Activated CD8-positive, alpha-beta T cell treated with anti-CD3 and anti-CD28 coated beads, Interleukin-2, amount 10 ng/mL, durations not matched to agents 7 days and 5 days (primary cell): ENCODE results near the gene NR0B2. TPM values are rescaled to one million over a fixed set of nuclear protein-coding genes. Genes with fewer than 3 reads are reported as not detected.
"Not testable (repeated sequence)": the region's sequence is repeated elsewhere in the genome, so short reads cannot be mapped to it uniquely, and the experiment has no call there.

Experiments used
- ATAC-seq: fragments of 150-1000 bp; cut with Tn5 transposase; one replicate; pipeline ENCODE4 v1.10.0; 2021; ENCODE audit warnings: moderate library complexity
- CTCF ChIA-PET: fragments of 350-600 bp; sonication (Branson Sonifier 250); formaldehyde crosslinking; loops from one replicate; lab custom pipeline; 2021; ENCODE audit warnings: antibody characterized with exemption; lab: Charles Lee
- POLR2A ChIA-PET: fragments of 350-600 bp; sonication (Branson Sonifier 250); formaldehyde crosslinking; loops from one replicate; lab custom pipeline; 2021; ENCODE audit warnings: antibody characterized with exemption; lab: Charles Lee
- DNase-seq: peaks from one replicate; pipeline ENCODE4 v3.0.0-alpha.2; 2020
- H3K27ac Mint-ChIP-seq: one replicate; pipeline ENCODE4 v1.8.0; 2021; ENCODE audit warnings: mild to moderate bottlenecking, mixed read lengths
- H3K27me3 Mint-ChIP-seq: one replicate; pipeline ENCODE4 v1.8.0; 2021; ENCODE audit warnings: low read depth, mixed read lengths
- H3K36me3 Mint-ChIP-seq: one replicate; pipeline ENCODE4 v1.8.0; 2021; ENCODE audit warnings: low read depth, mixed read lengths
- H3K4me1 Mint-ChIP-seq: one replicate; pipeline ENCODE4 v1.8.0; 2021; ENCODE audit warnings: low read depth, mixed read lengths
- H3K4me3 Mint-ChIP-seq: one replicate; pipeline ENCODE4 v1.8.0; 2021; ENCODE audit warnings: mild to moderate bottlenecking, mixed read lengths
- H3K9me3 Mint-ChIP-seq: one replicate; pipeline ENCODE4 v1.8.0; 2022; ENCODE audit warnings: mixed read lengths; ENCODE audit not compliant: insufficient read depth
- total RNA-seq, 2 experiments: library from RNA; stranded (reverse); gene quantifications; one replicate each; pipeline ENCODE4 v1.2.3, GENCODE V29; 2021

Gene NR0B2
- total RNA-seq, 2 experiments from 2014 or later = not detected

- H3K27ac Mint-ChIP-seq = peak overlapping the region; percentile 52
- ATAC-seq (no peak), DNase-seq (no peak)
- H3K4me3 Mint-ChIP-seq = peak overlapping the region; percentile 35
- CTCF ChIA-PET = interaction anchor here (0.5 to 5.6 kb wide), 16 partner anchors 9 to 303 kb away, joined by 3 to 40 read pairs (median 5); partner anchors contain the start of gene SFN
- H3K36me3 Mint-ChIP-seq = peaks cover 65% of the 10 kb centered on the region
- POLR2A ChIA-PET = interaction anchor here (0.7 kb wide), 1 partner anchor 511 kb away, joined by 4 read pairs; no protein-coding TSS in a partner anchor
- no peaks in the 10 kb centered on the region for H3K9me3 Mint-ChIP-seq
- no peaks in the 10 kb centered on the region for H3K27me3 Mint-ChIP-seq
- peaks cover 32% of the 10 kb centered on the region for H3K4me1 Mint-ChIP-seq
Measured at GRCh38 chr1:26887125-26887524, 26.6 kb downstream of the NR0B2 start.

- no peaks in the 10 kb centered on the region for H3K27me3 Mint-ChIP-seq
- ChIA-PET POLR2A (interaction anchor here (1.0 to 1.1 kb wide), 2 partner anchors 17 to 383 kb away, joined by 3 to 4 read pairs; no protein-coding TSS in a partner anchor), CTCF (interaction anchor here (0.9 to 2.6 kb wide), 4 partner anchors 15 to 280 kb away, joined by 3 to 15 read pairs (median 5); partner anchors contain the start of gene GPATCH3)
- H3K27ac Mint-ChIP-seq = no peak overlapping the region
- DNase-seq (no peak), ATAC-seq (no peak)
- H3K9me3 Mint-ChIP-seq = no peaks in the 10 kb centered on the region
- no peak overlapping the region for H3K4me3 Mint-ChIP-seq
- peaks cover 6% of the 10 kb centered on the region for H3K4me1 Mint-ChIP-seq
- peaks cover 55% of the 10 kb centered on the region for H3K36me3 Mint-ChIP-seq
Measured at GRCh38 chr1:26882696-26883463, 30.9 kb downstream of the NR0B2 start.

GRCh38 chr1:26881611-26882010, 32.2 kb downstream of the NR0B2 start:
- DNase-seq = not testable (repeated sequence)

GRCh38 chr1:26879793-26880192, 34.0 kb downstream of the NR0B2 start:
- H3K27ac Mint-ChIP-seq = peak overlapping the region; percentile 26
- H3K4me1 Mint-ChIP-seq = no peaks in the 10 kb centered on the region
- H3K4me3 Mint-ChIP-seq = no peak overlapping the region
- POLR2A ChIA-PET = interaction anchor here (1.8 kb wide), 1 partner anchor 11 kb away, joined by 6 read pairs; the partner anchor contains the start of gene GPN2
- ATAC-seq (no peak), DNase-seq (no peak)
- H3K36me3 Mint-ChIP-seq = peaks cover 47% of the 10 kb centered on the region
- CTCF ChIA-PET = interaction anchor here (1.0 to 3.7 kb wide), 3 partner anchors 15 to 277 kb away, joined by 4 to 25 read pairs (median 6); no protein-coding TSS in a partner anchor
- H3K27me3 Mint-ChIP-seq = no peaks in the 10 kb centered on the region
- H3K9me3 Mint-ChIP-seq = no peaks in the 10 kb centered on the region

More at GRCh38 chr1:26881611-26882010, 32.2 kb downstream of the NR0B2 start:
- POLR2A ChIA-PET = interaction anchor here (0.7 to 1.1 kb wide), 4 partner anchors 9 to 381 kb away, joined by 3 to 6 read pairs (median 4); partner anchors contain the start of gene GPN2
- not testable (repeated sequence) for H3K9me3 Mint-ChIP-seq, H3K4me3 Mint-ChIP-seq, H3K27ac Mint-ChIP-seq, H3K27me3 Mint-ChIP-seq, ATAC-seq, H3K4me1 Mint-ChIP-seq
- H3K36me3 Mint-ChIP-seq = peaks cover 55% of the 10 kb centered on the region
- CTCF ChIA-PET = interaction anchor here (1.4 to 2.6 kb wide), 4 partner anchors 14 to 279 kb away, joined by 3 to 15 read pairs (median 5); partner anchors contain the start of gene GPATCH3

GRCh38 chr1:26877326-26877725, 36.4 kb downstream of the NR0B2 start:
- CTCF ChIA-PET = interaction anchor here (0.7 to 3.7 kb wide), 9 partner anchors 9 to 440 kb away, joined by 3 to 25 read pairs (median 6); partner anchors contain the start of gene GPN2

GRCh38 chr1:26874896-26875295, 38.9 kb downstream of the NR0B2 start:
- DNase-seq (no peak), ATAC-seq (no peak)
- H3K27ac Mint-ChIP-seq = no peak overlapping the region
- no peaks in the 10 kb centered on the region for H3K9me3 Mint-ChIP-seq
- H3K27me3 Mint-ChIP-seq = no peaks in the 10 kb centered on the region
- ChIA-PET POLR2A (interaction anchor here (0.7 to 1.6 kb wide), 2 partner anchors 10 to 76 kb away, joined by 3 read pairs; no protein-coding TSS in a partner anchor), CTCF (no interaction called here)
- peaks cover 20% of the 10 kb centered on the region for H3K36me3 Mint-ChIP-seq
- no peaks in the 10 kb centered on the region for H3K4me1 Mint-ChIP-seq
- H3K4me3 Mint-ChIP-seq = no peak overlapping the region

More at GRCh38 chr1:26877326-26877725, 36.4 kb downstream of the NR0B2 start:
- no peak overlapping the region for H3K27ac Mint-ChIP-seq
- DNase-seq = no peak
- no peak overlapping the region for H3K4me3 Mint-ChIP-seq
- no peaks in the 10 kb centered on the region for H3K27me3 Mint-ChIP-seq
- peaks cover 27% of the 10 kb centered on the region for H3K36me3 Mint-ChIP-seq
- POLR2A ChIA-PET = interaction anchor here (0.6 to 2.7 kb wide), 2 partner anchors 12 to 89 kb away, joined by 3 to 15 read pairs; partner anchors contain the start of gene PIGV
- H3K4me1 Mint-ChIP-seq = no peaks in the 10 kb centered on the region
- H3K9me3 Mint-ChIP-seq = no peaks in the 10 kb centered on the region
- ATAC-seq = no peak

- not testable (repeated sequence) for H3K9me3 Mint-ChIP-seq, DNase-seq, ATAC-seq, H3K27me3 Mint-ChIP-seq, H3K36me3 Mint-ChIP-seq, H3K4me3 Mint-ChIP-seq, H3K4me1 Mint-ChIP-seq
- peak overlapping the region; percentile 30 for H3K27ac Mint-ChIP-seq
- ChIA-PET CTCF (interaction anchor here (0.7 to 1.2 kb wide), 4 partner anchors 8 to 271 kb away, joined by 3 to 4 read pairs (median 4); partner anchors contain the start of gene SFN), POLR2A (interaction anchor here (0.9 to 1.6 kb wide), 4 partner anchors 8 to 180 kb away, joined by 3 to 4 read pairs (median 3); no protein-coding TSS in a partner anchor)
Measured at GRCh38 chr1:26873097-26873496, 40.7 kb downstream of the NR0B2 start.

- Mint-ChIP-seq H3K9me3 (no peaks in the 10 kb centered on the region), H3K27ac (peak overlapping the region; percentile 97), H3K27me3 (no peaks in the 10 kb centered on the region), H3K36me3 (no peaks in the 10 kb centered on the region), H3K4me1 (peaks cover 40% of the 10 kb centered on the region), H3K4me3 (peak overlapping the region; percentile 94)
- ChIA-PET POLR2A (interaction anchor here (0.6 to 2.6 kb wide), 32 partner anchors 8 to 393 kb away, joined by 3 to 37 read pairs (median 6); partner anchors contain the start of genes GPATCH3, GPN2, HMGN2 and NUDC), CTCF (interaction anchor here (0.6 to 5.6 kb wide), 27 partner anchors 8 to 393 kb away, joined by 3 to 40 read pairs (median 4); partner anchors contain the start of genes GPATCH3, GPN2, HMGN2 and PIGV)
- ATAC-seq (peak; percentile 97), DNase-seq (peak; percentile 96)
Measured at GRCh38 chr1:26864610-26865480, 48.9 kb downstream of the NR0B2 start.

- H3K9me3 Mint-ChIP-seq = no peaks in the 10 kb centered on the region
- DNase-seq (no peak), ATAC-seq (no peak)
- H3K4me3 Mint-ChIP-seq = peak overlapping the region; percentile 94
- peak overlapping the region; percentile 97 for H3K27ac Mint-ChIP-seq
- CTCF ChIA-PET = interaction anchor here (0.7 to 5.6 kb wide), 6 partner anchors 9 to 261 kb away, joined by 3 to 40 read pairs (median 12); partner anchors contain the start of gene GPN2
- POLR2A ChIA-PET = interaction anchor here (0.7 to 2.6 kb wide), 4 partner anchors 26 to 363 kb away, joined by 3 to 29 read pairs (median 11); partner anchors contain the start of gene GPN2
- H3K36me3 Mint-ChIP-seq = no peaks in the 10 kb centered on the region
- H3K4me1 Mint-ChIP-seq = peaks cover 40% of the 10 kb centered on the region
- no peaks in the 10 kb centered on the region for H3K27me3 Mint-ChIP-seq
Measured at GRCh38 chr1:26863685-26864077, 50.1 kb downstream of the NR0B2 start.
